Peyer's patch (tissue), 4 donors: ENCODE measurements around the gene PRDX5.

ENCODE experiments used
- POLR2A ChIP-seq, 2 donors: fragments of 450-650 bp; IDR thresholded peaks; one replicate each; pipeline ENCODE4 v1.5.1; 2017; ENCODE audit warnings: antibody characterized with exemption in 2 of 2, mild to moderate bottlenecking in 2 of 2, moderate library complexity in 2 of 2
- TF ChIP-seq, protein P1 (sequence below), 6 experiments: fragments of 450-650 bp in 4 of 6; fragments of 200-600 bp in 2 of 6; sonication (generic) in 1 of 6; IDR thresholded peaks; one replicate each; pipeline ENCODE4 v1.5.1; 2017 to 2019; ENCODE audit warnings: antibody characterized with exemption in 6 of 6, mild to moderate bottlenecking in 3 of 6, moderate library complexity in 1 of 6

- no peak for TF ChIP-seq POLR2A (IDR thresholded peaks at IDR 0.05)
- TF ChIP-seq, protein P1, sequence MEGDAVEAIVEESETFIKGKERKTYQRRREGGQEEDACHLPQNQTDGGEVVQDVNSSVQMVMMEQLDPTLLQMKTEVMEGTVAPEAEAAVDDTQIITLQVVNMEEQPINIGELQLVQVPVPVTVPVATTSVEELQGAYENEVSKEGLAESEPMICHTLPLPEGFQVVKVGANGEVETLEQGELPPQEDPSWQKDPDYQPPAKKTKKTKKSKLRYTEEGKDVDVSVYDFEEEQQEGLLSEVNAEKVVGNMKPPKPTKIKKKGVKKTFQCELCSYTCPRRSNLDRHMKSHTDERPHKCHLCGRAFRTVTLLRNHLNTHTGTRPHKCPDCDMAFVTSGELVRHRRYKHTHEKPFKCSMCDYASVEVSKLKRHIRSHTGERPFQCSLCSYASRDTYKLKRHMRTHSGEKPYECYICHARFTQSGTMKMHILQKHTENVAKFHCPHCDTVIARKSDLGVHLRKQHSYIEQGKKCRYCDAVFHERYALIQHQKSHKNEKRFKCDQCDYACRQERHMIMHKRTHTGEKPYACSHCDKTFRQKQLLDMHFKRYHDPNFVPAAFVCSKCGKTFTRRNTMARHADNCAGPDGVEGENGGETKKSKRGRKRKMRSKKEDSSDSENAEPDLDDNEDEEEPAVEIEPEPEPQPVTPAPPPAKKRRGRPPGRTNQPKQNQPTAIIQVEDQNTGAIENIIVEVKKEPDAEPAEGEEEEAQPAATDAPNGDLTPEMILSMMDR (IDR thresholded peaks at IDR 0.05) = no peak
Observed at GRCh38 chr11:64353715-64354506, 36.0 kb downstream of the PRDX5 start.
